ENCODE measurements around the gene TIMP3.

The TIMP3 gene

DNA sequence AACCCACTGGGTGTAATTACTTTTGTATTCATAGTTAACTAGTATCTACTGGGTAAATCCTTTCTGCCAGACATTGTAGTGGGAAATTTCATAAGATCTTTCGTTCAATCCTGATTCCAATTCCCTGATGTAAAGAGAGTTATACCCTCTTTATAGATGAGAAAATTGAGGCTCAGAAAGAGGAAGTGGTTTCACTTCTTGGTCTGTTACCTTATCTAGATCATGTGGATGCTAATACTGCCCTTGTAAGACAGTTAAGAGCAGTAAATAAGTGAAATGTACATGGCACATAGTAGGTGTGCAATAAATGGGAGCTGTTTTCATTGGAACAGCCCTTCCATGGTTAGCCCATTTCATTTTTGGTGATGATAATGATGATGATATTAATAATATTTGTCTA, 46.7 kb downstream of the TIMP3 start:
- DNase-seq (ENCODE audit: extremely low spot score), result no peak
- CTCF ChIA-PET, result no interaction called here
- TF ChIP-seq, protein P1, sequence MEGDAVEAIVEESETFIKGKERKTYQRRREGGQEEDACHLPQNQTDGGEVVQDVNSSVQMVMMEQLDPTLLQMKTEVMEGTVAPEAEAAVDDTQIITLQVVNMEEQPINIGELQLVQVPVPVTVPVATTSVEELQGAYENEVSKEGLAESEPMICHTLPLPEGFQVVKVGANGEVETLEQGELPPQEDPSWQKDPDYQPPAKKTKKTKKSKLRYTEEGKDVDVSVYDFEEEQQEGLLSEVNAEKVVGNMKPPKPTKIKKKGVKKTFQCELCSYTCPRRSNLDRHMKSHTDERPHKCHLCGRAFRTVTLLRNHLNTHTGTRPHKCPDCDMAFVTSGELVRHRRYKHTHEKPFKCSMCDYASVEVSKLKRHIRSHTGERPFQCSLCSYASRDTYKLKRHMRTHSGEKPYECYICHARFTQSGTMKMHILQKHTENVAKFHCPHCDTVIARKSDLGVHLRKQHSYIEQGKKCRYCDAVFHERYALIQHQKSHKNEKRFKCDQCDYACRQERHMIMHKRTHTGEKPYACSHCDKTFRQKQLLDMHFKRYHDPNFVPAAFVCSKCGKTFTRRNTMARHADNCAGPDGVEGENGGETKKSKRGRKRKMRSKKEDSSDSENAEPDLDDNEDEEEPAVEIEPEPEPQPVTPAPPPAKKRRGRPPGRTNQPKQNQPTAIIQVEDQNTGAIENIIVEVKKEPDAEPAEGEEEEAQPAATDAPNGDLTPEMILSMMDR (IDR thresholded peaks at IDR 0.05; ENCODE audit: control extremely low read depth, extremely low read depth, low read depth, missing control alignments), result no peak
- POLR2A ChIA-PET, result no interaction called here

DNA sequence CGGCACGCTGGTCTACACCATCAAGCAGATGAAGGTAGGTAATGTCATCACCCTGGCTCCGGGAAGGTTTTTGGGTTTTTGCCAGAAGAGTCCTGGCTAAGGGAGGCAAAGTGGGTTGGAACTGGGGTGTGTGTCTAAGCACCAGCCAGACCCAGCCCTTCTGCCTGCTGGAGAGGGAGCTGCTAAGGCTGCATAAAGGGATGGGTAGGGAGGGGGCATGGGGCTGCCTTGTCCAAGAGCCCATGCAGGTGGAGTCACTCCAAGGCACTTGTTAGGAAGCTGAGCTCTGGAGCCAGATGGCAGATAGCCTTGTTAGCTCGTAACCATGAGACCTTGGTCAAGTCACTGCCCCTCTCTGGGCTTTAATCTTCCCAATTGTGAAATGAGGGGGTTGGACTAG, 48.0 kb downstream of the TIMP3 start:
- TF ChIP-seq, protein P1 (IDR thresholded peaks at IDR 0.05; ENCODE audit: control extremely low read depth, extremely low read depth, low read depth, missing control alignments), result no peak
- ChIA-PET CTCF (interaction anchor here (1.1 to 1.3 kb wide), 2 partner anchors 14 to 22 kb away, joined by 3 read pairs; no protein-coding TSS in a partner anchor), POLR2A (no interaction called here)
- no peak for DNase-seq (ENCODE audit: extremely low spot score)

DNA sequence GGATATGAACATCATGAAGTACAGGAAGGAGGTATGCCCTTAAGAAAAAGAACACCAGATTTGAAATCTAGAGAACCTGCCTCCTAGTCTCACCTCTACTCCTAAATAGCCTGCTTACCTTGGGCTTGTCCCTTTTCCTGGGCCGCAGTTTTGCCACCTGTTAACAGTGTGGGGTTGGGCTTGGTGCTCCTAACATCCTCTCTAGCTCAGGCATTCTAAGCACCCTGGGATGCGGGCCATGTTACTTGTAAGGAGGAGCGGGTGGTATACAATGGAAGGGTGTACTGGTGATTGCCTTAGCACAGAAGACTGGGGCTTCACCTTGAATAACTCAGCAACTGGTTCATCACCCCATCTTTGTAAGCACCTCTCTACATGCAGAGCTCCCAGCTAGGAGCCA, 48.7 kb downstream of the TIMP3 start:
- TF ChIP-seq, protein P1 (IDR thresholded peaks at IDR 0.05; ENCODE audit: control extremely low read depth, extremely low read depth, low read depth, missing control alignments), result no peak
- DNase-seq (ENCODE audit: extremely low spot score), result no peak
- ChIA-PET CTCF (interaction anchor here (1.1 to 1.3 kb wide), 2 partner anchors 14 to 22 kb away, joined by 3 read pairs; no protein-coding TSS in a partner anchor), POLR2A (no interaction called here)

DNA sequence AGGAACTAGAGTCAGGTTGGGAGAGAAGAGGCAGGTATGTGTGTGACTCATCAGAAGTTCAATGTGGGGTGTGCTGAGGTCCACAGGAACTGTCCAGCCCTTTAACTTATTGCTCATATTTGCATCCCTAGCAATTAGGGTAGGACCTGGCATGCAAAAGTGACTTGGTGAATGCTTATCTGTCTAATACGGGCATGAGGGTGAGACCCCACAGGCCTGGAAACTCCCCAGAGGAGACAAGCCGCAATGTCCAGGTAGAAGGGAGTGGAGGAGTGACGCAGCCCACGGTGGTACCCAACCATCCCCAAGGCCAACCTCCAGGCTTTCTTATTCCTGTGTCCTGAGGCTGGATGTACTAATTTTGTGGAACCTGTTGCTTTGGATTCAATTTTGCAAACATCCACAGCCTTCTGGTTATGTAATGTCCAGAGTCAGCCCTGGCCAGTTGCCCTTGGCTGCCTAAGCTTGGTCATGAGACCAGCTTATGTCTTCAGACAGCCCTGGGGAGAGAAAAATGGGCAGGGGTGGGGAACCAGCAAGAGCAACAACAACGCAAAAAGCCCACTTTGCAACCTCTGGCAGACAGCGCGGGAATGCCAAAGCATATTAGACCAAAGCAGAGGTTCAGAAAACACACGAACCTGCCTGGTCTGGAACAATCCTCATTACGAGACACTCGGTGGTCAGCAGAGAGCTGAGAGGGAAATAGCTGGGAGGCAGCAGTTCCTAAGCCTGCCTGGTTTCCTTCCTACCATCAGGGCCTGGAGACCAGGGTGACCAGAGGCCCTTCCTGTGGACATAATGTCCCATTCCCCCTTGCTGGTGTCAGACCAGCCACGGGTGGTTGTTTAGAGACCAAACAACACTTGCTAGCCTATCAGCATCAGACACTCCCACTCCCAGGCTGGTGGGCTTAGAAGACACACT, 49.3 kb downstream of the TIMP3 start:
- TF ChIP-seq, protein P1 (IDR thresholded peaks at IDR 0.05; ENCODE audit: control extremely low read depth, extremely low read depth, low read depth, missing control alignments), result no peak
- no peak for DNase-seq (ENCODE audit: extremely low spot score)
- ChIA-PET CTCF (interaction anchor here (1.2 kb wide), 1 partner anchor 54 kb away, joined by 4 read pairs; no protein-coding TSS in a partner anchor), POLR2A (no interaction called here)

DNA sequence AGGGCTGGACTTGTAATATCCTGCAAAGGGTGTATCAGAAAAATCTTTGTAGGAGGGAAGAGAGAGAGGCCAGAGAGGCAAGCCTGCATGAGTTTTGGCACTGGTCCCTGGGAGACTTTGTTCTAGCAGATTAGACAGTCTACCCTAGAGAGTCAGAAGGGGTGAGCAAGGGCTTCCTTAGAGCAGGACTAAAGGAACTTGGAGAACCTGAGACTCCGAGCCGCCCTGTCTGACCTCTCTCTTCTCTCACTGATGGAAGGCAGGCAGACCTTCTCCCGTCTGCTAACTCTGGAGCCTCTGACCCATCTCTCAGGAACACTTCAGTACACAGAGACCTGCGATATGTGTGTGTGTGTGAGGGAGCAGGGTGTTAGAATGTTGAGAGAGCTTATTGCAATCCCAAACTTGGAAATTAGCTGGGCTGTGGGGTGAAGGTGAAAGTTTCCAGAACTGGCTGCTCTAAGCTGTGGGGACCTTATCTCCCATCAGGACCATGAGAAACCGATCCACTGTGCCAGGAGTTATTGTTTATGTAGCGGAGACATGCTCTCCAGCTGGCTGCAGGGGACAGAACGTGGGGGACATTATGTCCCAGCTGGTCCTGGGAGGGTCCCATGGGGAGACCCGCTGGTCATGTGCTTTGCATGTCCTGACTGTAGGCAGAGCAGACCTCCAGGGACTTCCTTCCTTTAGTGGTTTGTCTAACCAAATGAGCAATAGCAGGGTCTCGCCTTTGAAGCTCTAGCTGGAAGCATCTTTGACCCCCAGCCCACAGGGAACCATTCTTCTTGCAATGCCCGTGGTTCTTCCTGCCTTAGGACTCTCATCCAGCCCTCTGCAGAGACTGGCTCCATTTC, 51.1 kb downstream of the TIMP3 start:
- ChIA-PET CTCF (interaction anchor here (1.1 to 1.6 kb wide), 2 partner anchors 15 to 23 kb away, joined by 3 to 4 read pairs; no protein-coding TSS in a partner anchor), POLR2A (no interaction called here)
- TF ChIP-seq, protein P1 (IDR thresholded peaks at IDR 0.05; ENCODE audit: control extremely low read depth, extremely low read depth, low read depth, missing control alignments), result no peak
- no peak for DNase-seq (ENCODE audit: extremely low spot score)

DNA sequence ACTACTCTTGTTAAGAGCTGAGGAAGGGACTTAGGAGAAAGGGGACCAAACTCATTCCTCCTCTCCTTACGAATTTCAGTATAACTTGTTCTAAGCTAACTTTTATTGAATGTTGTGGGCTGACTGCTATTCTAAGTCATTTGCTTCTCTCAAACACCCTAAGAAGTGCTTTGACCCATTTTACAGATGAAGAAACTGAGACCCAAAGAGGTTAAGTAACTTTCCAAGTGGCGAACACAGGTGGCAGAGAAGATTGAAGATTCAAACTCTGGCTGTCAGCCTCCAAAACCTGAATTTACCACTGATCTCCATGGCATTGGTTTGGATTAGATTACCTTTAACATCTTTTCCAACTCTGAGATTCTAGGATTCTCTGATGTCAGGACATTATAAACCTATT, 52.2 kb downstream of the TIMP3 start:
- ChIA-PET POLR2A (no interaction called here), CTCF (interaction anchor here (1.1 to 1.6 kb wide), 2 partner anchors 16 to 24 kb away, joined by 3 to 4 read pairs; no protein-coding TSS in a partner anchor)
- no peak for DNase-seq (ENCODE audit: extremely low spot score)
- TF ChIP-seq, protein P1 (IDR thresholded peaks at IDR 0.05; ENCODE audit: control extremely low read depth, extremely low read depth, low read depth, missing control alignments), result no peak

Data from GM10248 (cell line).